GM21526 (cell line): ENCODE results near the gene DNAH10.
A peak's percentile ranks its signal among the peaks of the same experiment; 100 is the strongest.

Source experiments
- ATAC-seq: cut with Tn5 transposase; IDR thresholded peaks from one replicate; pipeline ENCODE4 v1.9.1; 2021; ENCODE audit warnings: moderate library complexity; ENCODE audit not compliant: unreplicated experiment, low FRiP score

DNAH10 gene

DNA sequence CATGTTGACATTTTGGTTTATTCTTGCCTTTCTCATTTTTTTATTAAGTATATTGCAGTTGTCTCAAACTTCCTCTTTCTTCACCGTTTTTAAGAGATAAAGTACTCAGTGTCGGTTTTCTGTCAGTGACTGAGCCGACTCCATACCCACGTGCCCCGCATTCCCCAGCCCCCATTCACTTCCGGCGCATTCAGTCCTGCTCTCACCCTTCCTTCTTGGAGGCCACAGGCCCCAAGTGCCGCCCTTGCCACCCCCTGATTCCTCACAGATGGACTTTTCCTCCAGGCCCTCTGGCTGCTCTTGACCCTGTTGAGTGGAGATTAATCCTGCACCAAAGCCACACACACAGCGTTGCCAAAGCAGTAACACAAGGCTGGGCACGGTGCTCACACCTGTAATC lies 19.1 kb upstream of the DNAH10 start:
- no peak for ATAC-seq

DNA sequence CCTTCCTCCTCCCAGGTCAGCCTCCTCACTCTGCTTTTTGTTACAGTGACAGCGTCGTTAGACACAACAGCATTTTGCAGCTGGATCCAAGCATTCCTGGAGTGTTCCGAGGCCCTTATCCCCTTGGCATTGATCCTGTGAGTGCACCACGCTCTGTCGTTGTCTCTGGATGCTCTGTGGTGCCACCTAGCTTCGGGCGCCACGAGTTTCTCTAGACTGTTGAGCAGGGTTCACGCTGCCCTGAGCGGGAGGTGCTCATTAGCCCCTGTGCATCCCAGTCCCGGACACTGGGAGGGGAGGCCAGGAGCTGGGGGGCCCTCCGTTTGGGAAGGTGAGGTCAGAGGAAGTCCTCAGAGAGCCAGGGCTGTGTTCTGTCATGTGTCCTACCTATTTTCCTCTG lies 17.3 kb upstream of the DNAH10 start:
- no peak for ATAC-seq

DNA sequence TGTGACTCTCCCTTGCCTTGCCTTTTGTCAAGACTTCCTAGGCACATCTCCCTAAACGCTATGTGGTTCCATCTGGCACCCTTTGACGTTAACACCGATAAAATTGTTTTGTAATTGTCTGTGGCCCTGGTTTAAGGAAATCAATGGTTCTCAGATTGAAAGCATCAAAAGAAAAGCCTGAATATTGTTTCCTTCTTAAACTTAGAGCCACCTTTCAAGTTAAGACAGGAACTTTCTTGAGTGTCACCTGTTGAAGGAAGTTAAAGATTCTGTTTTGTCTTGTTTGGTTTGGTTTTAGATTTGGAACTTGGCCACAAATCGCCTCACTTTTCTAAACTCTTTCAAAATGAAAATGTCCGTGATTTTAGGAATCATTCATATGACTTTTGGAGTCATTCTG lies 14.8 kb upstream of the DNAH10 start:
- no peak for ATAC-seq

GRCh38 chr12:123748161-123748560 lies 13.9 kb upstream of the DNAH10 start:
- no peak for ATAC-seq

DNA sequence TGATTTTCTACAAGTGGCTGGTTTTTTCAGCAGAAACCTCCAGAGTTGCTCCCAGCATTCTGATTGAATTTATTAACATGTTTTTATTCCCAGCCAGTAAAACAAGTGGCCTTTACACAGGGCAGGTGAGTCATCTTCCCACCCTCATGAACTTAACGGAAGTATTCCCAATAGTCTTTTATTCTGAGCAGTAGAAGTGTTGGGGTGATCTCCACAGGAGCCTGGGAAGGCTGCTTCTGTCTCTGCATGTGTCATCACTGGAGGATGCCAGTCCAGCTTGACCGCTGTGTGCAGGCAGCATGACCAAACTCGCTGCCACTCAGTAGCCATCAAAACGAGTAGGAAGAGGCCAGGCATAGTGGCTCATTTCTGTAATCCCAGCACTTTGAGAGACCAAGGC lies 13.4 kb upstream of the DNAH10 start:
- no peak for ATAC-seq

GRCh38 chr12:123749355-123749754 lies 12.7 kb upstream of the DNAH10 start:
- ATAC-seq: no peak

DNA sequence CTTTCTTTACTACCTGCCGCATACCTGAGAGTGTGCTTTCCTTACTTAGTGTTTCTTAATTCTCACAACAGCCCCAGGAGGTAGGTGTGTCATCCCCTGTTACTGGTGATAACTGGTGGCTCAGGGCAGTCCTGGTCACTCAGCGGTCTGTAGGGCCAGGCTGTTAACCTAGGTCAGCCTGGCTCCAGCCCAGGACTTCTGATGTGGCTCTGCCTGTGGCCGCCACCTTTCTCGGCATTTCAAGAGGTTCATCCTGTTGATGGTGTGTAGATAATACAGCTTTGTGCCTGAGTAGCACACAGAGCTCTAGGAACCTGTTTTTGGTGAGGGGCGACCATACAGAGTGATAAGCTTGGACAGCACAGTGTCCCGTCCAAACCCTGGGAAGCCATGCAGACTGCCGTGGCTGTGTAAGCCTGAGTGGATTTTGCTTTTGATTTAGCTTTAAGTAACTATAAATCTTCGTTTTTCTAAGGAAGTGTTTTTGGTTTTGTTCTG lies 11.9 kb upstream of the DNAH10 start:
- no peak for ATAC-seq

- no peak for ATAC-seq
These were observed 10.1 kb upstream of the DNAH10 start for GRCh38 chr12:123752046-123752445.

- ATAC-seq: no peak
These were observed 7.9 kb upstream of the DNAH10 start for GRCh38 chr12:123754041-123754772.

DNA sequence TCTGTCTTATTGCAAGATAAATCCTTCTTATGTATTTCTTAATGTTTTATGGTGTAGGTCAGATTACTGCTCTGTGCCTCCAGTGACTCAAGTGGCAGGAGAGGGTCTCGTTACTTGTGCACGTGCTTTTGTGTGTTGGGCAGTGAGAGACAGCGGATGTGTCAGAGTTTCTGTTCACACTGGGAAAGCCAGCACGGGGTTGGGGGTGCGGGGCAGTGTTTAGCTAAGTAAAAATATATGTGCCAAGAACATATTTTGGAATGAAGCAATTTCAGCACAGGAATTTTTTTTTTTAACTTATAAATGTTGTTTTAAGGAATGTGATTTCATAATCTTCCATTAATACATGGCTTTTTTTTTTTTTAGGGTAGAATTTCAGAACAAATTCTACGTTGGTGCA lies 4.5 kb upstream of the DNAH10 start:
- ATAC-seq: no peak

DNA sequence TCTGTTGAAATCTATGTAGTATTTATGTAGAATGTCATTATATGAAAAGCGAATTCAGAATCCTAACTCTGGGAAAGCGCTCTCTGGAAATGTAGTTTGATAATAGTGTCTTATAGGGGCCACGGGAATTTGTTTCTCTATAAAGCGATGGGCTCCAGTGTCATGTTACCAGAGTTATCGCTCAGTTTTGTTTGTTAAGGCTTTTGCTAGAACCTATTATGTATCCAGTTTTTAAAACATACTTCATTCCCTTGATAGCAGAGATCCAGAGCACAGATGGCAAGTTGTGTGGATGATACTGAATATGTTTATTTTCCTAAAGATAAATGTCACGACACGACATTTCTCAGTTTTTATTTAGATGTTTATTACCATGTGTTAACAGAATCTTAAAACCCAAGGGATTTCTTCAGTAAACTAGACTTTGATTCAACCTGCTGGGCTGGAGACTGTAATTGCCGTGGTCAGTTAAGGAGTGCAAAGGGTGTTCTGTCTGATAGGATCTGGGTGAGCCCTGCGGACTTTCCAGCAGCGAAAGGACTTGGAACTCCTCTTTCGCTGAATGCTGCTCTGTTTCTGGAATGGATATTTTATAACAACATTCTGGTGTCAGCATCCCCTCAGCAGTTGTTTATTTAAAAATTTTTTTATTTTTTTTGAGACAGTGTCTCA lies 1.7 kb upstream of the DNAH10 start:
- ATAC-seq: no peak

- no peak for ATAC-seq
These were observed 583 bp downstream of the DNAH10 start for GRCh38 chr12:123762715-123763052.

DNA sequence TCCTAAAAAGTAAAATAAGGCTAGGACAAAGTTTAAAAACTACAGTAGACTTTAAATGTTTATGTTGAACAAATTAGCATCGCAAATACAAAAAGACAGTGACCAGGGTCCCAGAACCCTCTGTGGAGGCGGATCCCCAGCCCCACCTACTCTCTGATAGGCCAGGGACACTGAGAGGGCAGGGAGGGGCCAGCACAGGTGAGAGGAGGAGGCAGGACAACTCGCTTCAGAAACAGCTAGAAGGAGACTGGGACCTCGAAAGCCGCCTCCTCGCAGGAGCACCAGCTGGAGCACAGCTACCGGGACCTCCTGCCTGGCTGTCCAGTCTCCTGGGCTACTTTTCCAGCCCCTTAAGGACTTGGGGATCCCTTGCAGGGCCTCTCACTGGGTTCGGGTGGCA lies 992 bp downstream of the DNAH10 start:
- no peak for ATAC-seq

DNA sequence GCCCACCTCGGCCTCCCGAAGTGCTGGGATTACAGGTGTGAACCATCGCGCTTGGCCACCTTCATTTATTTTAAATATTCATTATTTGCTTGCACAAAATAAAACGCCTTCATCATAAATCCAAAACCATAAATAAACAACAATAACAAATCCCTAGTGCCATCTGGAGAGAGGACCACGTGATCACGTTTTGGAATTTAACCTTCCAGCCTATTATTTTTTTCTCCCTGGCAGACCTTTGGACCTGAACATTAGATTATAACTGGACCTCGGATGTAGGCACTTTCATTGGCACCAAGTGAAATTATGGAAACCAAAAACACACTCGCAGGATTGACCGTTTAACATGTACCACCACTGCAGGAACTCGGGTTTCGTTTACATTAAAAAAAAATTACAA lies 2.0 kb downstream of the DNAH10 start:
- ATAC-seq: no peak

- ATAC-seq: no peak
These were observed 3.5 kb downstream of the DNAH10 start for GRCh38 chr12:123765504-123766035.

DNA sequence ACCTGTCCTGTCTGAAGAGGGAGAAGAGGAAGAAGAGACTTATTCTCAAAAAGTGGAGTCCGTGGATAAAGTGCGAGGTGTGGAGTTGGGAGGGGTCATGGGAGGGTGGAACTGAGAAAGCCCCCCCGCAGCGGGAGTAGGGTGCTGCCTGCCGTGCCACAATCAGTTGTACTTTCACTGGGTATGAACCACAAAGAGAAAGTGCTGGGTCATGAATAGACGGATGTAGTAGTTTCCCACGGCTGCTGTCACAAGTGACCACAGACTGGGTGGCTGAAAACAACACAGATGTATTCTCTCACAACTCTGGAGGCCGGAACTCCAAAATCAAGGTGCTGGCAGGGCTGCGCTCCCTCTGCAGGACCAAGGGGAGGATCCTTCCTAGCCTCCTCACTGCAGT lies 5.5 kb downstream of the DNAH10 start:
- ATAC-seq: peak; percentile 65

GRCh38 chr12:123771261-123771660 lies 9.2 kb downstream of the DNAH10 start:
- ATAC-seq: no peak

DNA sequence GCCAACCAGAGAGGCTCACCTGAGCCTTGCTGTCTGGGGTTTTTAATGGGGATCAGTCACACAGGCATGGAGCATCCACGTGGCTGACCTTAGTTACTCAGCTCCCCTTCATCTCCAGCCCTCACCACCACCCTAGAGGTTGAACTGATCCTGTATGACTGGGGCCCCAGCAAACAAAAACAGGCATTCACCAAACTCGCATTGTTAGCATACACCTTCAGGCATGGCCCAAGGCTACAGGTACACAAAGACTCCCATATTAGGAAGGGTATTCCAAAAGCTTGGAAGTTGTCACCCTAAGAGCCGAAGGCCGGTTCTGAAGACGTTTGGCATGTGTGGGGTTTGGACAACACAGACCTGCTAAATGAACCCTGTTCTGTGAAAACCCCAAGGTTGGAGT lies 10.0 kb downstream of the DNAH10 start:
- ATAC-seq: no peak

DNA sequence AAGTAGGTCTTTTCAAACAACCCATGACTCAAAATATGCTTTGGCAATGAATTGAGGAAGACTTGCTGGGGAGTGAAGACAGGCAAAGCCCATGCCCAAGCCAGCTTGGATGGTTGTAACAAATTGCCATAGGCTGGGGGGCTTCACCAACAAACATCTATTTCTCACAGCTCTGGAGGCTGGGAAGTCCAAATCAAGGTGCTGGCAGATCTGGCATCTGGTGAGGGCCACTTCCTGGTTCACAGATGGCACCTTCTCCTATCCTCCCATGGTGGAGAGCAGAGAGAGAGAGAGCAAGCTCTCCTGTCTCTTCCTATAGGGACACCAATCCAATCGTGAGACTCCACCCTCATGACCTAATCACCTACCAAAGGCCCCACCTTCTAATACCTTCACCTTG lies 11.3 kb downstream of the DNAH10 start:
- ATAC-seq: no peak

DNA sequence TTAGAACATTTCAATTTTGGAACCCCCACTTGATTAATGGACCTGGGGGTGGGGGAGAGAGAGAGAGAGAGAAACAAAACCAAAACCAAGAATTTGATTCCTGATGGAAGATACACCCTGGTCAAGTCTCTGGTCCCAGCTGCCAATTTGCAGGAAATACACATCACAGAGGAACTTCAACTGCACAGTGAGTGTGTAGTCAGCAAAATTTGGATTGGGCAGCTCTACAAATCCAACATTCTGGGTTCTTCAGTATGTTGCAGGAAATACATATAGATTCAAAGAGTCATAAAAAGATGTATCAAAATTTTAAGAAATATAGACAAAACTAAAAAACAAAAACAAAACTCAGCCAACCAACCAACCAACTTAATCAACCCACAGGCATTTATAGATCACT lies 17.4 kb downstream of the DNAH10 start:
- no peak for ATAC-seq

DNA sequence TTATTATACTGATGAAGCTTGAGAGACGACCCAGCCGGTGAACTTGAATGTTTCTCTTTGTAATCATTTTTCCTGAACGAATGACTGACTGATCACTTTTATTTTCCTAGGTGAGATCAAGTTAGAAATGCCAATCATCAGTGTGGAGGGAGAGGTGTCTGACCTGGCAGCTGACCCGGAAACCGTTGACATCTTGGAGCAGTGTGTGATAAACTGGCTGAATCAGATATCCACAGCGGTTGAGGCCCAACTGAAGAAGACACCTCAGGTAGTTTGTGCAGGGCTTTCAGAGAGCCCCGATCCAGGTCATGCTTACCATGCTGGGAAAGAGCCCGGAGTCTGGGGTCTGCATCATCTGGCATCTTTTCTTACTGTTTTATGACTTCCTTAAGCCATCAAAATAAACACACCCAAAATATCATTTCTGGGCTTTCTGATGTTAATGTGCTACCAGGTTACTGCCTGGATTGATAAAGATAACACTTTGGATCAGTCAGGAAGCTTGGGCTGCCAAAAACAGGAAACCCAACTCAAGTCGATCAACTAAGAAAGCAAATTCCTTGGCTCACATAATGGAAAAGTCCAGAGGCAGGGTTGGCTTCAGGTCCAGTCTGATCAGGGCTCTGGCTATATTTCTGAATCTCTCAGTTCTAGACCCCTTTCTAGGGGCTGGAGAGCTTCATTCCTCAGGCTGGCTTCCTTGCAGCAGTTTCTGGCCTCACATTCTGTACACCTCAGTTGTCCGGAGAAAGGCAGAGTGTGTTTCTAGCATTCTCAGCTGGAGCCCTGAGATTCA lies 21.1 kb downstream of the DNAH10 start:
- ATAC-seq: no peak
